Liver (tissue), 9 donors: ENCODE data around the gene COL6A2. TPM values are rescaled to one million over a fixed set of nuclear protein-coding genes. Genes with fewer than 3 reads are reported as not detected.

ENCODE experiments used
- DNase-seq: peaks from one replicate; pipeline ENCODE4 v3.0.0-alpha.2; 2017; ENCODE audit warnings: low spot score
- H3K27ac ChIP-seq, 2 donors: one replicate each; pipeline ENCODE4 v1.7.0; 2013; ENCODE audit warnings: inconsistent platforms in 2 of 2, low read length in 2 of 2, control low read depth in 1 of 2, low read depth in 1 of 2, mild to moderate bottlenecking in 1 of 2
- H3K27me3 ChIP-seq, 4 donors: one replicate each; pipeline versions ENCODE4 v1.6.1 to v1.7.0; 2013; ENCODE audit warnings: low read length in 3 of 4, inconsistent platforms in 1 of 4, mild to moderate bottlenecking in 1 of 4, moderate library complexity in 1 of 4; ENCODE audit not compliant: control insufficient read depth in 4 of 4, insufficient read depth in 4 of 4
- H3K36me3 ChIP-seq, 4 donors: one replicate each; pipeline versions ENCODE4 v1.6.1 to v1.7.0; 2013; ENCODE audit warnings: low read length in 3 of 4, mild to moderate bottlenecking in 3 of 4, low read depth in 1 of 4, moderate library complexity in 1 of 4; ENCODE audit not compliant: control insufficient read depth in 4 of 4, insufficient read depth in 3 of 4
- H3K4me1 ChIP-seq, 4 donors: one replicate each; pipeline versions ENCODE4 v1.6.1 to v1.7.0; 2013; ENCODE audit warnings: low read length in 3 of 4, mild to moderate bottlenecking in 3 of 4, moderate library complexity in 1 of 4; ENCODE audit not compliant: control insufficient read depth in 4 of 4, insufficient read depth in 4 of 4
- H3K4me3 ChIP-seq, 3 donors: one replicate each; pipeline versions ENCODE4 v1.6.1 to v1.7.0; 2013; ENCODE audit warnings: low read length in 3 of 3, control low read depth in 1 of 3, low read depth in 1 of 3, mild to moderate bottlenecking in 1 of 3
- H3K9ac ChIP-seq, 2 donors: one replicate each; pipeline ENCODE4 v1.7.0; 2013; ENCODE audit warnings: low read length in 2 of 2, mild to moderate bottlenecking in 2 of 2, moderate library complexity in 2 of 2, control low read depth in 1 of 2, low read depth in 1 of 2
- H3K9me3 ChIP-seq, 4 donors: one replicate each; pipeline versions ENCODE4 v1.6.1 to v1.7.0; 2013; ENCODE audit warnings: low read length in 3 of 4; ENCODE audit not compliant: control insufficient read depth in 4 of 4
- EGR1 ChIP-seq, 2 donors: IDR thresholded peaks; 2 replicates each; pipeline ENCODE4 v1.6.1; 2016 to 2018; ENCODE audit warnings: antibody characterized with exemption in 2 of 2, low read depth in 2 of 2
- FOXA1 ChIP-seq: IDR thresholded peaks from 2 replicates; pipeline ENCODE4 v1.6.1; 2016; ENCODE audit warnings: antibody characterized with exemption
- FOXA2 ChIP-seq: IDR thresholded peaks from 2 replicates; pipeline ENCODE4 v1.6.1; 2016; ENCODE audit warnings: antibody characterized with exemption
- GABPA ChIP-seq, 2 donors: IDR thresholded peaks in 1 of 2; conservative IDR thresholded peaks in 1 of 2; 2 replicates each; pipeline ENCODE4 v1.6.1; 2016; ENCODE audit warnings: antibody characterized with exemption in 2 of 2, mild to moderate bottlenecking in 1 of 2, moderate library complexity in 1 of 2
- HNF4A ChIP-seq, 2 donors: conservative IDR thresholded peaks; 2 replicates each; pipeline ENCODE4 v1.6.1; 2016; ENCODE audit warnings: antibody characterized with exemption in 2 of 2, mild to moderate bottlenecking in 2 of 2
- HNF4G ChIP-seq: IDR thresholded peaks from 2 replicates; pipeline ENCODE4 v1.6.1; 2016; ENCODE audit warnings: antibody characterized with exemption
- JUND ChIP-seq, 2 donors: IDR thresholded peaks; 2 replicates each; pipeline ENCODE4 v1.6.1; 2016; ENCODE audit warnings: antibody characterized with exemption in 2 of 2
- NR2F2 ChIP-seq: IDR thresholded peaks from 2 replicates; pipeline ENCODE4 v1.6.1; 2016; ENCODE audit warnings: antibody characterized with exemption
- RXRA ChIP-seq, 2 donors: IDR thresholded peaks; 2 replicates each; pipeline ENCODE4 v1.6.1; 2017 to 2018; ENCODE audit warnings: antibody characterized with exemption in 2 of 2, mild to moderate bottlenecking in 1 of 2
- SP1 ChIP-seq: IDR thresholded peaks from 2 replicates; pipeline ENCODE4 v1.6.1; 2018; ENCODE audit warnings: antibody characterized with exemption, mild to moderate bottlenecking
- YY1 ChIP-seq: IDR thresholded peaks from 2 replicates; pipeline ENCODE4 v1.6.1; 2016; ENCODE audit warnings: antibody characterized with exemption, mild to moderate bottlenecking
- WGBS: extraction: QIAGEN DNeasy Blood & Tissue Kit; methylation state at CpG from one replicate; pipeline ENCODE4 v1.1.7; 2013; 5-methylcytosine and 5-hydroxymethylcytosine counted together
- polyA plus RNA-seq, 2 donors: library from polyadenylated mRNA; stranded (reverse) in 1 of 2; unstranded in 1 of 2; fragments of 200-250 nt in 1 of 2; fragments of >200 nt in 1 of 2; fragmentation: Nextera tagmentation in 1 of 2; extraction: Ambion mirVana in 1 of 2; gene quantifications; one replicate each; pipeline versions ENCODE4 v1.2.1 to v1.2.3, GENCODE V29; 2013 to 2015
- total RNA-seq, 2 donors: library from RNA; depleted of rRNA; stranded (reverse); fragments of >200 nt; gene quantifications; one replicate each; pipeline ENCODE4 v1.2.3, GENCODE V29; 2014
- TF ChIP-seq, protein P1 (sequence below): IDR thresholded peaks from 2 replicates; pipeline ENCODE4 v1.6.1; 2016; ENCODE audit warnings: antibody characterized with exemption, mild to moderate bottlenecking
- TF ChIP-seq, protein P2 (sequence below): fragments of 150-350 bp; IDR thresholded peaks from 2 replicates; pipeline ENCODE4 v1.5.1; 2017; ENCODE audit warnings: improper control_type of control experiment, low read depth, low read length; ENCODE audit not compliant: missing input control
- TF ChIP-seq, protein P3 (sequence below): IDR thresholded peaks from 2 replicates; pipeline ENCODE4 v1.6.1; 2016; ENCODE audit warnings: antibody characterized with exemption
- donor health status: healthy.
- donor health status: healthy.
- donor health status: healthy.
- donor health status: healthy.
- donor health status: healthy.

COL6A2 gene
- total and polyA plus RNA-seq, 4 donors: 5.8 to 80.8 (median 41.7) TPM

DNA sequence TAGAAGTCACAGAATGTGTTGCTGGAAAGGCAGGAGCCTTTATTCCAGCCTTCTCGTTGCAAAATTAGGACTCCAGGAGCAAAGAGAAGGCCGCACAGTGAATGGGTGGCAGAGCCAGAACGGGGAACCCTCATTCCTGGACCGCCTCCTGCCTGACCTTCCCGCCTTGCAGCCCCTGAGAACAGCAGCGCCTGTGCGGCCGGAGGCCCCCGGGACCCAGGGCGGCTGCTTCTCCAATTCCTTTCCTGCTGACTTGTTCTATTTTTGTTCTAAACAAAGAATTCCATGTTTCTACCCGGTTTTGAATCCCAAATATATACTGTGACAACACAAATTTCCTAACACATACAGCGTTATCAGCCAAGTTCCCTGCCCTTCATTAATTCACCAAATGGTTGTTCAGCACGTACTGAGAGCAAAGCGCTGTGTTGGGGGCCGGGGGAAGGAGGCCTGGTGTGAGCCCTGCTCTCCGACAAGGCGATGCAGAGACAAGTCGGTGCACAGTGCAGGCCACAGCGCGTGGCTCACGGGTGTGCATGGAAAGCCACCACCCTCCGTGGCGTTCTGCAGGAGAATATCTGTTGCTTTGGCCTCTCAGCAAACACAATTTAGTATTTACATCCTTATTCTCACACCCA, 31.9 kb upstream of the COL6A2 start:
- Histone ChIP-seq H3K9ac (no peak overlapping the region), H3K27ac (peak overlapping the region; percentile 12 to 56), H3K36me3 (no peaks in the 10 kb centered on the region), H3K9me3 (peaks cover 3 to 10% (median 5%) of the 10 kb centered on the region in 4 donors), H3K4me1 (peaks cover 0 to 7% (median 2%) of the 10 kb centered on the region in 4 donors), H3K4me3 (no peak overlapping the region), H3K27me3 (peaks cover 0 to 11% (median 2%) of the 10 kb centered on the region in 4 donors)
- 66% methylated on average over 23 of the region's 23 CpGs for WGBS
- peak; percentile 33 for DNase-seq
- TF ChIP-seq JUND (IDR thresholded peaks at IDR 0.05) (no peak), NR2F2 (no peak), RXRA (IDR thresholded peaks at IDR 0.05) (peak in 1 of 2 donors; percentile 32), HNF4A (conservative IDR thresholded peaks at IDR 0.05) (no peak)
- TF ChIP-seq, protein P1, sequence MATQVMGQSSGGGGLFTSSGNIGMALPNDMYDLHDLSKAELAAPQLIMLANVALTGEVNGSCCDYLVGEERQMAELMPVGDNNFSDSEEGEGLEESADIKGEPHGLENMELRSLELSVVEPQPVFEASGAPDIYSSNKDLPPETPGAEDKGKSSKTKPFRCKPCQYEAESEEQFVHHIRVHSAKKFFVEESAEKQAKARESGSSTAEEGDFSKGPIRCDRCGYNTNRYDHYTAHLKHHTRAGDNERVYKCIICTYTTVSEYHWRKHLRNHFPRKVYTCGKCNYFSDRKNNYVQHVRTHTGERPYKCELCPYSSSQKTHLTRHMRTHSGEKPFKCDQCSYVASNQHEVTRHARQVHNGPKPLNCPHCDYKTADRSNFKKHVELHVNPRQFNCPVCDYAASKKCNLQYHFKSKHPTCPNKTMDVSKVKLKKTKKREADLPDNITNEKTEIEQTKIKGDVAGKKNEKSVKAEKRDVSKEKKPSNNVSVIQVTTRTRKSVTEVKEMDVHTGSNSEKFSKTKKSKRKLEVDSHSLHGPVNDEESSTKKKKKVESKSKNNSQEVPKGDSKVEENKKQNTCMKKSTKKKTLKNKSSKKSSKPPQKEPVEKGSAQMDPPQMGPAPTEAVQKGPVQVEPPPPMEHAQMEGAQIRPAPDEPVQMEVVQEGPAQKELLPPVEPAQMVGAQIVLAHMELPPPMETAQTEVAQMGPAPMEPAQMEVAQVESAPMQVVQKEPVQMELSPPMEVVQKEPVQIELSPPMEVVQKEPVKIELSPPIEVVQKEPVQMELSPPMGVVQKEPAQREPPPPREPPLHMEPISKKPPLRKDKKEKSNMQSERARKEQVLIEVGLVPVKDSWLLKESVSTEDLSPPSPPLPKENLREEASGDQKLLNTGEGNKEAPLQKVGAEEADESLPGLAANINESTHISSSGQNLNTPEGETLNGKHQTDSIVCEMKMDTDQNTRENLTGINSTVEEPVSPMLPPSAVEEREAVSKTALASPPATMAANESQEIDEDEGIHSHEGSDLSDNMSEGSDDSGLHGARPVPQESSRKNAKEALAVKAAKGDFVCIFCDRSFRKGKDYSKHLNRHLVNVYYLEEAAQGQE: peak; percentile 75

DNA sequence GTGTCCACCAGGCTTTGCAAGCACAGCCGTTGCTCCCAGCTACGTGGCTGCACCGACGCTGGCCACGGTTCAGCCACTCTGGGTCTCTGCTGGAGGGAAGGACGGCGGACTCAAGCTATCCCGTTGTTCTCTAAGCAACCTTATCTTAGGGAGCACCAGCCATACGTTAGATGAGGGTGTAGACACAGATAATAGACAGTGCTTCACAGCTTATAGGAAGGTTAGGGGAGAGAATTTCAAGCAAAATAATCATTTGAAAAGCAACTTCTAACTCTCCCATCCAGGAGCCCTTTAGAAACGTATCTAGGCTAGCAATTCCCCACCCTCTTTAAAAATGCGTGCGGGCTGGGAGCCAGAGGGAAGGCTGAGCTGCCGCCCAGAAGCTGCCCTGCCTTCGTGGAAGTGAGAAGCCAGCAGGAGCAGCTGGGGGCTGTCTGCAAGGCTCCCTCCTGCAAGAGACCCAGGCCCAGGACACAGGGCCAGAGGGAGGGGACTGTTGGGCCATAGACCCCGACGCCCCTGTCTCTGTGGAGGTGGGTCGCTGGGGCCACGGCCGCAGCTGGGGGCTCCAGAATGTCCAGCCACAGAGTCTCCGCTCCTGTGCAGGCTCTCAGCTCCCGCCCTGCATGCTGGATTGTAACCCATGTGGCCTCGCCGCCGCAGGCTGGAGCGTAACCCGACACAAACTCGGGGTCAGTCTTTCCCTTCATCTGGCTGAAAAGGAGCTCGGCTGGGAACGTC, 31.2 kb upstream of the COL6A2 start:
- H3K9ac ChIP-seq: no peak overlapping the region

More for the DNA sequence above, 31.2 kb upstream of the COL6A2 start:
- Histone ChIP-seq H3K36me3 (no peaks in the 10 kb centered on the region), H3K4me3 (no peak overlapping the region), H3K27me3 (peaks cover 0 to 9% (median 2%) of the 10 kb centered on the region in 4 donors), H3K27ac (peak overlapping the region; percentile 25 to 47), H3K9me3 (peaks cover 1 to 5% (median 3%) of the 10 kb centered on the region in 4 donors), H3K4me1 (peaks cover 0 to 7% (median 2%) of the 10 kb centered on the region in 4 donors)
- TF ChIP-seq, protein P2, sequence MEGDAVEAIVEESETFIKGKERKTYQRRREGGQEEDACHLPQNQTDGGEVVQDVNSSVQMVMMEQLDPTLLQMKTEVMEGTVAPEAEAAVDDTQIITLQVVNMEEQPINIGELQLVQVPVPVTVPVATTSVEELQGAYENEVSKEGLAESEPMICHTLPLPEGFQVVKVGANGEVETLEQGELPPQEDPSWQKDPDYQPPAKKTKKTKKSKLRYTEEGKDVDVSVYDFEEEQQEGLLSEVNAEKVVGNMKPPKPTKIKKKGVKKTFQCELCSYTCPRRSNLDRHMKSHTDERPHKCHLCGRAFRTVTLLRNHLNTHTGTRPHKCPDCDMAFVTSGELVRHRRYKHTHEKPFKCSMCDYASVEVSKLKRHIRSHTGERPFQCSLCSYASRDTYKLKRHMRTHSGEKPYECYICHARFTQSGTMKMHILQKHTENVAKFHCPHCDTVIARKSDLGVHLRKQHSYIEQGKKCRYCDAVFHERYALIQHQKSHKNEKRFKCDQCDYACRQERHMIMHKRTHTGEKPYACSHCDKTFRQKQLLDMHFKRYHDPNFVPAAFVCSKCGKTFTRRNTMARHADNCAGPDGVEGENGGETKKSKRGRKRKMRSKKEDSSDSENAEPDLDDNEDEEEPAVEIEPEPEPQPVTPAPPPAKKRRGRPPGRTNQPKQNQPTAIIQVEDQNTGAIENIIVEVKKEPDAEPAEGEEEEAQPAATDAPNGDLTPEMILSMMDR: no peak
- TF ChIP-seq HNF4G (no peak), SP1 (no peak), EGR1 (IDR thresholded peaks at IDR 0.05; ENCODE audit: low read depth in 2 of 2) (no peak), FOXA1 (no peak), FOXA2 (no peak), YY1 (no peak), RXRA (IDR thresholded peaks at IDR 0.05) (no peak), GABPA (IDR thresholded peaks at IDR 0.05 in 1 of 2, conservative IDR thresholded peaks at IDR 0.05 in 1 of 2) (no peak), JUND (IDR thresholded peaks at IDR 0.05) (no peak)
- TF ChIP-seq, protein P1: no peak
- TF ChIP-seq, protein P3, sequence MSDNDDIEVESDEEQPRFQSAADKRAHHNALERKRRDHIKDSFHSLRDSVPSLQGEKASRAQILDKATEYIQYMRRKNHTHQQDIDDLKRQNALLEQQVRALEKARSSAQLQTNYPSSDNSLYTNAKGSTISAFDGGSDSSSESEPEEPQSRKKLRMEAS: no peak
- 61% methylated on average over 29 of the region's 29 CpGs for WGBS
- peak; percentile 31 for DNase-seq
